Endothelial cell of umbilical vein (primary cell): ENCODE results near the gene RUBCN. TPM values are rescaled to one million over a fixed set of nuclear protein-coding genes. Genes with fewer than 3 reads are reported as not detected.
A peak's percentile ranks its signal among the peaks of the same experiment; 100 is the strongest.

Experiments used
- BruUV-seq: library from RNA; stranded (reverse); fragments of 400-500 nt; replicated peaks from 2 replicates; lab custom pipeline; 2021; lab: Mats Ljungman, UMichigan
- CTCF ChIA-PET: fragments of 300-600, 350-600 bp; sonication (Branson Sonifier 250); formaldehyde crosslinking; loops from one replicate; lab custom pipeline; 2021; ENCODE audit warnings: antibody characterized with exemption, inconsistent platforms; lab: Charles Lee
- POLR2A ChIA-PET: fragments of 300-600, 350-600 bp; sonication (Branson Sonifier 250); formaldehyde crosslinking; loops from one replicate; lab custom pipeline; 2021; ENCODE audit warnings: antibody characterized with exemption, inconsistent platforms; lab: Charles Lee
- DNase-seq: peaks from one replicate; pipeline ENCODE4 v3.0.0-alpha.2; 2011; ENCODE audit warnings: low read depth, low spot score
- FAIRE-seq: peaks from 2 replicates; lab custom pipeline; 2011; peaks lifted over from hg19 to GRCh38; lab: Jason Lieb, UNC
- H2AFZ ChIP-seq: 2 replicates; pipeline ENCODE4 v1.6.0; 2012; ENCODE audit warnings: low read depth, low read length, control low read depth, inconsistent platforms
- H3K27ac ChIP-seq: 2 replicates; pipeline ENCODE4 v1.5.1; 2011; ENCODE audit warnings: low read depth, mild to moderate bottlenecking, control low read depth, low read length, moderate library complexity; ENCODE audit not compliant: insufficient read depth
- H3K27me3 ChIP-seq, 2 experiments: 2 replicates each; pipeline versions ENCODE4 v1.6.0 to v1.6.1; 2011; ENCODE audit warnings: low read length in 2 of 2, mixed read lengths in 1 of 2; ENCODE audit not compliant: control insufficient read depth in 2 of 2, insufficient read depth in 2 of 2
- H3K36me3 ChIP-seq, 2 experiments: 2 replicates in 1 of 2; 3 replicates in 1 of 2; pipeline ENCODE4 v1.5.1; 2011; ENCODE audit warnings: low read length in 2 of 2, mild to moderate bottlenecking in 1 of 2, moderate library complexity in 1 of 2; ENCODE audit not compliant: control insufficient read depth in 2 of 2, insufficient read depth in 2 of 2; ENCODE audit errors: extremely low read depth in 1 of 2
- H3K4me1 ChIP-seq: 3 replicates; pipeline ENCODE4 v1.5.1; 2011; ENCODE audit warnings: mild to moderate bottlenecking, low read length; ENCODE audit not compliant: control insufficient read depth, insufficient read depth; ENCODE audit errors: extremely low read depth
- H3K4me2 ChIP-seq: 2 replicates; pipeline ENCODE4 v1.6.1; 2011; ENCODE audit warnings: low read length, control low read depth, mixed read lengths; ENCODE audit not compliant: insufficient read depth
- H3K4me3 ChIP-seq, 3 experiments: fragments of 200-600 bp in 1 of 3; sonication (generic), shearing (Covaris generic) in 1 of 3; replicated peaks in 1 of 3; 2 replicates each; pipeline ENCODE4 v1.5.1; 2011 to 2016; ENCODE audit warnings: control low read depth in 3 of 3, low read length in 3 of 3, mild to moderate bottlenecking in 2 of 3, inconsistent platforms in 1 of 3, low read depth in 1 of 3, moderate library complexity in 1 of 3; ENCODE audit not compliant: insufficient read depth in 1 of 3
- H3K79me2 ChIP-seq: 2 replicates; pipeline ENCODE4 v1.6.0; 2012; ENCODE audit warnings: low read length, inconsistent platforms; ENCODE audit not compliant: control insufficient read depth, insufficient read depth
- H3K9ac ChIP-seq: replicated peaks from 2 replicates; pipeline ENCODE3; 2011; ENCODE audit warnings: low read length, control low read depth; ENCODE audit not compliant: insufficient read depth; ENCODE audit errors: extremely low read depth
- H3K9me1 ChIP-seq: replicated peaks from 3 replicates; pipeline ENCODE4 v1.6.0; 2011; ENCODE audit warnings: mild to moderate bottlenecking, low read length; ENCODE audit not compliant: control insufficient read depth, insufficient read depth; ENCODE audit errors: extremely low read depth
- H3K9me3 ChIP-seq: replicated peaks from 2 replicates; pipeline ENCODE4 v1.5.1; 2012; ENCODE audit warnings: low read length, inconsistent platforms; ENCODE audit not compliant: control insufficient read depth, insufficient read depth
- H4K20me1 ChIP-seq: replicated peaks from 2 replicates; pipeline ENCODE3; 2011; ENCODE audit warnings: mild to moderate bottlenecking, low read length; ENCODE audit not compliant: control insufficient read depth, insufficient read depth; ENCODE audit errors: extremely low read depth
- EZH2 ChIP-seq: IDR thresholded peaks from 2 replicates; pipeline ENCODE4 v1.6.1; 2012; ENCODE audit warnings: borderline replicate concordance, low read depth, mild to moderate bottlenecking, moderate library complexity, low read length, inconsistent platforms; ENCODE audit not compliant: severe bottlenecking
- FOS ChIP-seq: IDR thresholded peaks from 2 replicates; pipeline ENCODE4 v1.6.1; 2011; ENCODE audit warnings: mild to moderate bottlenecking, low read length, moderate library complexity, borderline replicate concordance; ENCODE audit not compliant: insufficient read depth
- GATA2 ChIP-seq: IDR thresholded peaks from 2 replicates; pipeline ENCODE4 v1.7.0; 2011; ENCODE audit warnings: low read depth, mild to moderate bottlenecking, moderate library complexity, mixed read lengths, low read length; ENCODE audit not compliant: insufficient read length, insufficient read depth
- JUN ChIP-seq: IDR thresholded peaks from 2 replicates; pipeline ENCODE4 v1.6.1; 2011; ENCODE audit warnings: borderline replicate concordance, low read depth; ENCODE audit not compliant: insufficient read length, insufficient read depth
- MYC ChIP-seq: IDR thresholded peaks from one replicate; pipeline ENCODE4 v1.6.1; 2011; ENCODE audit warnings: mild to moderate bottlenecking, low read depth, low read length
- POLR2A ChIP-seq: IDR thresholded peaks from 2 replicates; pipeline ENCODE4 v1.6.1; 2012; ENCODE audit warnings: low read depth, mild to moderate bottlenecking, control low read depth, low read length
- POLR2AphosphoS5 ChIP-seq: IDR thresholded peaks from 2 replicates; pipeline ENCODE4 v1.6.1; 2012; ENCODE audit warnings: low read depth, mild to moderate bottlenecking, control low read depth, low read length, moderate library complexity; ENCODE audit not compliant: insufficient read depth
- dilution Hi-C: fragments of 300-500 bp; cut with MboI; formaldehyde crosslinking; loops from one replicate; pipeline ENCODE4 v1.15.0; 2019; ENCODE audit warnings: low sequenced_read_pairs; ENCODE audit not compliant: extremely low pct_ligation_motif_present
- intact Hi-C: fragments of 100-400 bp; cut with micrococcal nuclease; formaldehyde crosslinking; loops from one replicate; pipeline ENCODE4 v1.10.0; 2022
- polyA plus RNA-seq, 4 experiments: library from polyadenylated mRNA; depleted of rRNA in 3 of 4; stranded (reverse) in 3 of 4; unstranded in 1 of 4; fragments of >200 nt; gene quantifications; 2 replicates each; pipeline versions ENCODE4 v1.2.1 to v1.2.3, GENCODE V29; 2011 to 2012; ENCODE audit warnings: missing spikeins in 1 of 4
- total RNA-seq: library from RNA; stranded (reverse); gene quantifications from 2 replicates; pipeline ENCODE4 v1.2.3, GENCODE V29; 2021
- TF ChIP-seq, protein P1 (sequence below), 2 donors: IDR thresholded peaks; 1 replicate in 1 of 2; 2 replicates in 1 of 2; pipeline ENCODE4 v1.5.1; 2011; ENCODE audit warnings: low read length in 2 of 2, mild to moderate bottlenecking in 2 of 2, moderate library complexity in 2 of 2, control low read depth in 1 of 2, inconsistent platforms in 1 of 2, low read depth in 1 of 2; ENCODE audit not compliant: insufficient read depth in 1 of 2; ENCODE audit errors: extremely low read depth in 1 of 2
- TF ChIP-seq, protein P2 (sequence below): IDR thresholded peaks from 2 replicates; pipeline ENCODE4 v1.6.1; 2011; ENCODE audit not compliant: insufficient read depth, insufficient read length

RUBCN gene
- total and polyA plus RNA-seq, 2 donors (not counting 3 experiments of a cell fraction or from before 2014, with no cell fraction given): 15.0 to 25.8 TPM

DNA sequence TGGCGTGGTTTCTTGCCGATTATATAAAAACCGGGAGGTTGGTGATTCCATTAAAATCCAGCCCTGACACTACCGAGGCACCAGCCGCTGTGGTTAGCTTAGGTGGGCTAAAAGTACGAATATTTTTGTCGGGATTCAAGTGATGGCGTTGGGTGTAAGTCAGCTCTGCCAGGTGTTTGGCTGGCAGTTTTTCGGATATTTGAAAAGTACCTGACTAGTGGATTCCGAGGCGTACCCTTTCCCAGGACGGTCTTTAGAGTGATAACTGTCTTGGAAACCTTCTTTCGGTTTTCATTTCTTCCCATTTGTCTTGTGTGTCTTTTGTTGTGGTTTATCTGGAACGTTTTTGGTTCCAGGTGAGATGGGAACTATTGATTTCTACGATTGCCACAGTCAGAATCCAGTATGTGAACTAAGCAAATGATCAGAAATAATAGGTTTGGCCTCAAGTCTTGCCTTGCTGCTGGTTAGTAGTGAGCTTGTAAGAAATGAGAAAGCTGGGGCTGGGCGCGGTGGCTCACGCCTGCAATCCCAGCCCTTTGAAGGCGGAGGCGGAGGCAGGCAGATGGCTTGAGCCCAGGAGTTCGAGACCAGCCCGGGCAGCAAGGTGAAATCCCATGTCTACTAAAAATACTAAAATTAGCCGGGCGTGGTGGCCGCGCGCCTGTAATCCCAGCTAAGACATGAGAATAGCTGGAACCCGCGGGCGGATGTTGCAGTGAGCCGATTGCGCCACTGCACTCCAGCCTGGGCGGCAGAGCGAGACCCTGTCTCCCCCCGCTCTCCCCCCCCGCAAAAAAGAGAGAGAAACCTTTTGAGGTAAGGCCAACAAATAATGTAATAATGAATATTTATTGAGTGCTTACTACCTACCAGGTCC is 14.4 kb upstream of the RUBCN start:
- Histone ChIP-seq H3K9me1 (no peaks in the 10 kb centered on the region), H3K36me3 (no peaks in the 10 kb centered on the region), H3K4me2 (peak overlapping the region; percentile 93), H4K20me1 (peaks cover 4% of the 10 kb centered on the region), H3K79me2 (peaks cover 50% of the 10 kb centered on the region), H3K4me1 (peaks cover 13% of the 10 kb centered on the region), H3K9me3 (no peaks in the 10 kb centered on the region), H2AFZ (peak overlapping the region; percentile 0), H3K9ac (peak overlapping the region; percentile 68), H3K27me3 (no peaks in the 10 kb centered on the region), H3K4me3 (peak overlapping the region; percentile 59 to 87 (median 62)), H3K27ac (peak overlapping the region; percentile 35)
- FAIRE-seq: peak; percentile 50
- CTCF ChIA-PET: interaction anchor here (0.6 to 2.4 kb wide), 4 partner anchors 15 to 152 kb away, joined by 3 to 7 read pairs (median 5); partner anchors contain the start of gene RUBCN
- peak; percentile 57 for DNase-seq
- intact Hi-C loops: loop anchor here (1.0 kb wide), 1 partner anchor 39 kb away; no protein-coding TSS in a partner anchor
- TSS peak; percentile 21 for BruUV-seq
- TF ChIP-seq EZH2 (no peak), GATA2 (no peak), JUN (no peak), MYC (no peak), FOS (no peak), POLR2A (no peak), POLR2AphosphoS5 (no peak)
- TF ChIP-seq, protein P1, sequence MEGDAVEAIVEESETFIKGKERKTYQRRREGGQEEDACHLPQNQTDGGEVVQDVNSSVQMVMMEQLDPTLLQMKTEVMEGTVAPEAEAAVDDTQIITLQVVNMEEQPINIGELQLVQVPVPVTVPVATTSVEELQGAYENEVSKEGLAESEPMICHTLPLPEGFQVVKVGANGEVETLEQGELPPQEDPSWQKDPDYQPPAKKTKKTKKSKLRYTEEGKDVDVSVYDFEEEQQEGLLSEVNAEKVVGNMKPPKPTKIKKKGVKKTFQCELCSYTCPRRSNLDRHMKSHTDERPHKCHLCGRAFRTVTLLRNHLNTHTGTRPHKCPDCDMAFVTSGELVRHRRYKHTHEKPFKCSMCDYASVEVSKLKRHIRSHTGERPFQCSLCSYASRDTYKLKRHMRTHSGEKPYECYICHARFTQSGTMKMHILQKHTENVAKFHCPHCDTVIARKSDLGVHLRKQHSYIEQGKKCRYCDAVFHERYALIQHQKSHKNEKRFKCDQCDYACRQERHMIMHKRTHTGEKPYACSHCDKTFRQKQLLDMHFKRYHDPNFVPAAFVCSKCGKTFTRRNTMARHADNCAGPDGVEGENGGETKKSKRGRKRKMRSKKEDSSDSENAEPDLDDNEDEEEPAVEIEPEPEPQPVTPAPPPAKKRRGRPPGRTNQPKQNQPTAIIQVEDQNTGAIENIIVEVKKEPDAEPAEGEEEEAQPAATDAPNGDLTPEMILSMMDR (IDR thresholded peaks at IDR 0.05; ENCODE audit: extremely low read depth in 1 of 2, insufficient read depth in 1 of 2, low read depth in 1 of 2, low read length in 2 of 2): no peak
- TF ChIP-seq, protein P2, sequence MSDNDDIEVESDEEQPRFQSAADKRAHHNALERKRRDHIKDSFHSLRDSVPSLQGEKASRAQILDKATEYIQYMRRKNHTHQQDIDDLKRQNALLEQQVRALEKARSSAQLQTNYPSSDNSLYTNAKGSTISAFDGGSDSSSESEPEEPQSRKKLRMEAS: no peak
- dilution Hi-C loops: no loop called here
- POLR2A ChIA-PET: no interaction called here
